T-helper 2 cell (primary cell): ENCODE results near the gene ADGRV1.
A peak's percentile ranks its signal among the peaks of the same experiment; 100 is the strongest.
"Not testable (repeated sequence)": the region's sequence is repeated elsewhere in the genome, so short reads cannot be mapped to it uniquely, and the experiment has no call there.

Source experiments
- DNase-seq, 5 experiments: peaks; one replicate each; pipeline versions ENCODE4 v3.0.0 to v3.0.0-alpha.2; 2012 to 2022

The ADGRV1 gene

GRCh38 chr5:91042936-91043255, 484.3 kb downstream of the ADGRV1 start:
- DNase-seq = no peak

- no peak for DNase-seq
Observed at GRCh38 chr5:91048073-91048472, 489.5 kb downstream of the ADGRV1 start.

GRCh38 chr5:91049112-91049511, 490.5 kb downstream of the ADGRV1 start:
- no peak for DNase-seq

GRCh38 chr5:91049800-91050199, 491.2 kb downstream of the ADGRV1 start:
- no peak for DNase-seq

GRCh38 chr5:91052411-91052810, 493.8 kb downstream of the ADGRV1 start:
- not testable (repeated sequence) for DNase-seq

- no peak for DNase-seq
Observed at GRCh38 chr5:91052977-91053740, 494.6 kb downstream of the ADGRV1 start.

- no peak for DNase-seq
Observed at GRCh38 chr5:91053741-91054025, 495.1 kb downstream of the ADGRV1 start.

- DNase-seq = no peak
Observed at GRCh38 chr5:91058155-91058554, 499.6 kb downstream of the ADGRV1 start.

- no peak for DNase-seq
Observed at GRCh38 chr5:91058575-91058974, 500.0 kb downstream of the ADGRV1 start.

GRCh38 chr5:91059409-91059808, 500.8 kb downstream of the ADGRV1 start:
- peak in 1 of 5 experiments; percentile 19 for DNase-seq

GRCh38 chr5:91061094-91061493, 502.5 kb downstream of the ADGRV1 start:
- no peak for DNase-seq

GRCh38 chr5:91061946-91062562, 503.5 kb downstream of the ADGRV1 start:
- DNase-seq = peak in 1 of 5 experiments; percentile 5

GRCh38 chr5:91063098-91063690, 504.6 kb downstream of the ADGRV1 start:
- DNase-seq = not testable (repeated sequence)

GRCh38 chr5:91065496-91065895, 506.9 kb downstream of the ADGRV1 start:
- no peak for DNase-seq

GRCh38 chr5:91069364-91069763, 510.8 kb downstream of the ADGRV1 start:
- no peak for DNase-seq

- DNase-seq = no peak
Observed at GRCh38 chr5:91070761-91071550, 512.4 kb downstream of the ADGRV1 start.

- no peak for DNase-seq
Observed at GRCh38 chr5:91072881-91073280, 514.3 kb downstream of the ADGRV1 start.

- DNase-seq = no peak
Observed at GRCh38 chr5:91074615-91075014, 516.0 kb downstream of the ADGRV1 start.

- no peak for DNase-seq
Observed at GRCh38 chr5:91076138-91076537, 517.5 kb downstream of the ADGRV1 start.

- DNase-seq = no peak
Observed at GRCh38 chr5:91077623-91078022, 519.0 kb downstream of the ADGRV1 start.

- DNase-seq = no peak
Observed at GRCh38 chr5:91079037-91079436, 520.4 kb downstream of the ADGRV1 start.

- no peak for DNase-seq
Observed at GRCh38 chr5:91089758-91090157, 531.2 kb downstream of the ADGRV1 start.

GRCh38 chr5:91090995-91091394, 532.4 kb downstream of the ADGRV1 start:
- DNase-seq = peak in 1 of 5 experiments; percentile 27
